Stomach (tissue), 9 donors: ENCODE results near the gene NOP9. TPM values are rescaled to one million over a fixed set of nuclear protein-coding genes. Genes with fewer than 3 reads are reported as not detected.

Experiments used
- DNase-seq, 2 donors: peaks; one replicate each; pipeline versions ENCODE4 v3.0.0 to v3.0.0-alpha.2; 2013 to 2019
- H3K27ac ChIP-seq, 5 donors: fragments of 200-600 bp in 4 of 5; sonication (generic) in 4 of 5; one replicate each; pipeline ENCODE4 v1.5.1; 2013 to 2019; ENCODE audit warnings: mild to moderate bottlenecking in 1 of 5, moderate library complexity in 1 of 5
- H3K27me3 ChIP-seq, 3 donors: fragments of 200-600 bp; sonication (generic); one replicate each; pipeline ENCODE4 v1.5.1; 2017 to 2019; ENCODE audit warnings: mixed run types in 1 of 3
- H3K36me3 ChIP-seq, 4 donors: fragments of 200-600 bp; sonication (generic); 1 replicate in 3 of 4; 2 replicates in 1 of 4; pipeline ENCODE4 v1.5.1; 2016 to 2019
- H3K4me1 ChIP-seq, 4 donors: fragments of 200-600 bp; sonication (generic); one replicate each; pipeline ENCODE4 v1.5.1; 2016 to 2019
- H3K4me3 ChIP-seq, 4 donors: fragments of 200-600 bp; sonication (generic) in 3 of 4; one replicate each; pipeline ENCODE4 v1.5.1; 2016 to 2019; ENCODE audit warnings: mild to moderate bottlenecking in 1 of 4
- H3K9me3 ChIP-seq, 4 donors: fragments of 200-600 bp; sonication (generic); one replicate each; pipeline ENCODE4 v1.5.1; 2016 to 2019
- CTCF ChIP-seq, 7 experiments: fragments of 450-650 bp in 4 of 7; fragments of 200-600 bp in 3 of 7; sonication (generic) in 3 of 7; IDR thresholded peaks; one replicate each; pipeline ENCODE4 v1.5.1; 2016 to 2019; ENCODE audit warnings: antibody characterized with exemption in 7 of 7, control low read depth in 2 of 7, mild to moderate bottlenecking in 1 of 7
- EP300 ChIP-seq: sonication (generic); formaldehyde crosslinking; IDR thresholded peaks from one replicate; pipeline ENCODE4 v1.6.1; 2017; ENCODE audit warnings: antibody characterized with exemption
- POLR2A ChIP-seq, 4 donors: fragments of 450-650 bp; IDR thresholded peaks; one replicate each; pipeline ENCODE4 v1.6.1; 2016; ENCODE audit warnings: antibody characterized with exemption in 4 of 4, control low read depth in 2 of 4, mild to moderate bottlenecking in 1 of 4, moderate library complexity in 1 of 4
- POLR2AphosphoS5 ChIP-seq, 3 donors: sonication (generic); formaldehyde crosslinking; IDR thresholded peaks; one replicate each; pipeline ENCODE4 v1.6.1; 2016; ENCODE audit warnings: antibody characterized with exemption in 3 of 3
- WGBS, 5 donors: extraction: QIAGEN DNeasy Blood & Tissue Kit in 3 of 5; methylation state at CpG; one replicate each; pipeline versions ENCODE4 v1.1.5 to v1.1.7; 2013 to 2018; 5-methylcytosine and 5-hydroxymethylcytosine counted together
- intact Hi-C: fragments of 100-400 bp; cut with DNase I; formaldehyde crosslinking; loops from one replicate; pipeline ENCODE4 v1.15.1; 2023; ENCODE audit warnings: low total_unique reads
- polyA plus RNA-seq, 3 donors: library from polyadenylated mRNA; stranded (reverse); fragments of 200-250 nt; gene quantifications; one replicate each; pipeline ENCODE4 v1.2.3, GENCODE V29; 2013
- total RNA-seq, 5 donors: library from RNA; depleted of rRNA; stranded (reverse); fragments of >200 nt; gene quantifications; one replicate each; pipeline versions ENCODE4 v1.1.0 to v1.2.3, GENCODE V29; 2014 to 2016
- donor health status: healthy with polysubstance abuse.
- donor health status: Bipolar disorder and iron deficiency.
- donor health status: healthy.

Gene NOP9
- total and polyA plus RNA-seq, 8 donors: 5.4 to 25.7 (median 11.5) TPM

DNA sequence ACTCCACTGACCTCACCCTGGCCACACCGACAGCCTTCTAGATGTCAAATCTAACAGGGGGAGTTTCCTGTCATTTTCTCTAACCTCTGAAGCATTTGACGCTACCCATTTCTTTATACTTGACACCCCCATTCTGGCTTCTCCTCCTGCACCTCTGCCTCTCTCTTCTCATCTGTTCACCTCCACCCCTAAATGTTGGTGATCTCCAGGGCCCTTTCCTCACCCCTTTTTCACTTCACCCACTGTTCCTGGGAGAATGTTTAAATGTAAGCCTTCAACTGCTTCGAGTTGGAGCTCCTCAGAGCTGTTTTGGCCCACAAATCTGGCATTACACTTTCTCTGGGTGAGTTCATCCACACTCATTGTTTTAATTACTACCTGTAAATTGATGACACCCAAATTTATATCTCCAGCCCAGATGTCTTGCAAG, 27.8 kb upstream of the NOP9 start:
- no peaks in the 10 kb centered on the region for H3K27me3 ChIP-seq
- H3K9me3 ChIP-seq: no peaks in the 10 kb centered on the region
- H3K4me1 ChIP-seq: peaks cover 9 to 60% (median 26%) of the 10 kb centered on the region in 4 donors
- peak overlapping the region; percentile 91 to 99 (median 98) for H3K27ac ChIP-seq
- peaks cover 22 to 33% (median 32%) of the 10 kb centered on the region in 4 donors for H3K36me3 ChIP-seq
- 7 to 12% (median 11%) methylated on average over 3 of the region's 3 CpGs for WGBS, 5 donors
- no peak for DNase-seq
- H3K4me3 ChIP-seq: peak overlapping the region; percentile 60 to 99 (median 77)
- intact Hi-C loops: no loop called here
- TF ChIP-seq POLR2A (IDR thresholded peaks at IDR 0.05) (no peak), CTCF (IDR thresholded peaks at IDR 0.05) (no peak), EP300 (no peak), POLR2AphosphoS5 (IDR thresholded peaks at IDR 0.05) (no peak)

DNA sequence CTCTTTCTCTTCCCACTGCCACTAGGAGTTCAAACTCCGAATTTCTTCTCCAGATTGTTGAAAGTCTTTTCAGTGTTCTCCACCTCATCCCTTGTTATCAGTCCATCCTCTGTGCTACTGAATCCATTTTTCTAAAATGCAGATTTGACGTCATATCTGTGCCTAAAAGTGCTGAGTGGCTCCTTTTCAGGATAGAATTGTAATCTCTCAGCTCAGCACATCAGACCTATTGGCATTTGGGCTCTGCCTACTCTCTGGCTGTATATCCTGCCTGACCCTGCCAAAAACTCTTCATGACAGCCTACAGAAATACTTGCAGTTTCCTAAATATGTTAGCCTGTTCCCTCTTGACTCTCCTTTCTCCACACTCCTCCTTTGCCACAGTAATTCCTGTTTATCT, 27.2 kb upstream of the NOP9 start:
- H3K4me1 ChIP-seq: peaks cover 9 to 66% (median 26%) of the 10 kb centered on the region in 4 donors
- TF ChIP-seq EP300 (no peak), POLR2A (IDR thresholded peaks at IDR 0.05) (no peak), POLR2AphosphoS5 (IDR thresholded peaks at IDR 0.05) (no peak), CTCF (IDR thresholded peaks at IDR 0.05) (no peak)
- DNase-seq: no peak
- 80 to 95% (median 84%) methylated on average over 2 of the region's 2 CpGs for WGBS, 5 donors
- H3K4me3 ChIP-seq: no peak overlapping the region
- intact Hi-C loops: no loop called here
- H3K27ac ChIP-seq: peak overlapping the region in 3 of 5 donors; percentile 84 to 98 (median 94)
- no peaks in the 10 kb centered on the region for H3K9me3 ChIP-seq
- H3K36me3 ChIP-seq: peaks cover 16 to 27% (median 26%) of the 10 kb centered on the region in 4 donors
- H3K27me3 ChIP-seq: no peaks in the 10 kb centered on the region

GRCh38 chr14:24273422-24273998, 26.1 kb upstream of the NOP9 start:
- Histone ChIP-seq H3K27me3 (no peaks in the 10 kb centered on the region), H3K9me3 (no peaks in the 10 kb centered on the region), H3K4me3 (no peak overlapping the region), H3K4me1 (peaks cover 9 to 75% (median 26%) of the 10 kb centered on the region in 4 donors), H3K36me3 (peaks cover 5 to 16% (median 15%) of the 10 kb centered on the region in 4 donors), H3K27ac (peak overlapping the region; percentile 63 to 98 (median 84))
- intact Hi-C loops: no loop called here
- TF ChIP-seq CTCF (IDR thresholded peaks at IDR 0.05) (no peak), POLR2AphosphoS5 (IDR thresholded peaks at IDR 0.05) (no peak), EP300 (no peak), POLR2A (IDR thresholded peaks at IDR 0.05) (no peak)
- 44 to 68% (median 66%) methylated on average over 3 of the region's 3 CpGs for WGBS, 5 donors
- DNase-seq: no peak

GRCh38 chr14:24274101-24274543, 25.5 kb upstream of the NOP9 start:
- H3K9me3 ChIP-seq: no peaks in the 10 kb centered on the region
- H3K4me3 ChIP-seq: no peak overlapping the region
- peaks cover 9 to 81% (median 26%) of the 10 kb centered on the region in 4 donors for H3K4me1 ChIP-seq
- DNase-seq: peak; percentile 63 to 66
- peak overlapping the region; percentile 63 to 98 (median 84) for H3K27ac ChIP-seq
- 20 to 50% (median 31%) methylated on average over 3 of the region's 3 CpGs for WGBS, 5 donors
- intact Hi-C loops: no loop called here
- H3K36me3 ChIP-seq: peaks cover 0 to 10% (median 9%) of the 10 kb centered on the region in 4 donors
- TF ChIP-seq POLR2AphosphoS5 (IDR thresholded peaks at IDR 0.05) (peak in 2 of 3 donors; percentile 33 to 80), POLR2A (IDR thresholded peaks at IDR 0.05) (no peak)
- H3K27me3 ChIP-seq: no peaks in the 10 kb centered on the region

- H3K4me3 ChIP-seq: no peak overlapping the region
- intact Hi-C loops: no loop called here
- no peaks in the 10 kb centered on the region for H3K27me3 ChIP-seq
- TF ChIP-seq POLR2AphosphoS5 (IDR thresholded peaks at IDR 0.05) (no peak), POLR2A (IDR thresholded peaks at IDR 0.05) (no peak), CTCF (IDR thresholded peaks at IDR 0.05) (no peak), EP300 (no peak)
- H3K27ac ChIP-seq: peak overlapping the region in 3 of 5 donors; percentile 1 to 69 (median 63)
- peaks cover 9 to 80% (median 20%) of the 10 kb centered on the region in 4 donors for H3K4me1 ChIP-seq
- DNase-seq: no peak
- WGBS, 5 donors: 85 to 96% (median 92%) methylated on average over 6 of the region's 6 CpGs
- no peaks in the 10 kb centered on the region for H3K36me3 ChIP-seq
- no peaks in the 10 kb centered on the region for H3K9me3 ChIP-seq
Observed at GRCh38 chr14:24277071-24277470, 22.6 kb upstream of the NOP9 start.
